Liver (tissue), 9 donors: Measurements from ENCODE around the gene TMEM79. TPM values are rescaled to one million over a fixed set of nuclear protein-coding genes. Genes with fewer than 3 reads are reported as not detected.

Experiments used
- DNase-seq: peaks from one replicate; pipeline ENCODE4 v3.0.0-alpha.2; 2017; ENCODE audit warnings: low spot score
- H3K27ac ChIP-seq, 2 donors: one replicate each; pipeline ENCODE4 v1.7.0; 2013; ENCODE audit warnings: inconsistent platforms in 2 of 2, low read length in 2 of 2, control low read depth in 1 of 2, low read depth in 1 of 2, mild to moderate bottlenecking in 1 of 2
- H3K27me3 ChIP-seq, 4 donors: one replicate each; pipeline versions ENCODE4 v1.6.1 to v1.7.0; 2013; ENCODE audit warnings: low read length in 3 of 4, inconsistent platforms in 1 of 4, mild to moderate bottlenecking in 1 of 4, moderate library complexity in 1 of 4; ENCODE audit not compliant: control insufficient read depth in 4 of 4, insufficient read depth in 4 of 4
- H3K36me3 ChIP-seq, 4 donors: one replicate each; pipeline versions ENCODE4 v1.6.1 to v1.7.0; 2013; ENCODE audit warnings: low read length in 3 of 4, mild to moderate bottlenecking in 3 of 4, low read depth in 1 of 4, moderate library complexity in 1 of 4; ENCODE audit not compliant: control insufficient read depth in 4 of 4, insufficient read depth in 3 of 4
- H3K4me1 ChIP-seq, 4 donors: one replicate each; pipeline versions ENCODE4 v1.6.1 to v1.7.0; 2013; ENCODE audit warnings: low read length in 3 of 4, mild to moderate bottlenecking in 3 of 4, moderate library complexity in 1 of 4; ENCODE audit not compliant: control insufficient read depth in 4 of 4, insufficient read depth in 4 of 4
- H3K4me3 ChIP-seq, 3 donors: one replicate each; pipeline versions ENCODE4 v1.6.1 to v1.7.0; 2013; ENCODE audit warnings: low read length in 3 of 3, control low read depth in 1 of 3, low read depth in 1 of 3, mild to moderate bottlenecking in 1 of 3
- H3K9ac ChIP-seq, 2 donors: one replicate each; pipeline ENCODE4 v1.7.0; 2013; ENCODE audit warnings: low read length in 2 of 2, mild to moderate bottlenecking in 2 of 2, moderate library complexity in 2 of 2, control low read depth in 1 of 2, low read depth in 1 of 2
- H3K9me3 ChIP-seq, 4 donors: one replicate each; pipeline versions ENCODE4 v1.6.1 to v1.7.0; 2013; ENCODE audit warnings: low read length in 3 of 4; ENCODE audit not compliant: control insufficient read depth in 4 of 4
- ATF3 ChIP-seq: IDR thresholded peaks from 2 replicates; pipeline ENCODE4 v1.6.1; 2016; ENCODE audit warnings: antibody characterized with exemption
- CTCF ChIP-seq: fragments of 150-350 bp; IDR thresholded peaks from 2 replicates; pipeline ENCODE4 v1.5.1; 2017; ENCODE audit warnings: improper control_type of control experiment, low read depth, low read length; ENCODE audit not compliant: missing input control
- EGR1 ChIP-seq, 2 donors: IDR thresholded peaks; 2 replicates each; pipeline ENCODE4 v1.6.1; 2016 to 2018; ENCODE audit warnings: antibody characterized with exemption in 2 of 2, low read depth in 2 of 2
- FOXA1 ChIP-seq: IDR thresholded peaks from 2 replicates; pipeline ENCODE4 v1.6.1; 2016; ENCODE audit warnings: antibody characterized with exemption
- FOXA2 ChIP-seq: IDR thresholded peaks from 2 replicates; pipeline ENCODE4 v1.6.1; 2016; ENCODE audit warnings: antibody characterized with exemption
- GABPA ChIP-seq, 2 donors: IDR thresholded peaks in 1 of 2; conservative IDR thresholded peaks in 1 of 2; 2 replicates each; pipeline ENCODE4 v1.6.1; 2016; ENCODE audit warnings: antibody characterized with exemption in 2 of 2, mild to moderate bottlenecking in 1 of 2, moderate library complexity in 1 of 2
- HNF4A ChIP-seq, 2 donors: conservative IDR thresholded peaks; 2 replicates each; pipeline ENCODE4 v1.6.1; 2016; ENCODE audit warnings: antibody characterized with exemption in 2 of 2, mild to moderate bottlenecking in 2 of 2
- HNF4G ChIP-seq: IDR thresholded peaks from 2 replicates; pipeline ENCODE4 v1.6.1; 2016; ENCODE audit warnings: antibody characterized with exemption
- JUND ChIP-seq, 2 donors: IDR thresholded peaks; 2 replicates each; pipeline ENCODE4 v1.6.1; 2016; ENCODE audit warnings: antibody characterized with exemption in 2 of 2
- MAX ChIP-seq: IDR thresholded peaks from 2 replicates; pipeline ENCODE4 v1.6.1; 2016; ENCODE audit warnings: antibody characterized with exemption
- NR2F2 ChIP-seq: IDR thresholded peaks from 2 replicates; pipeline ENCODE4 v1.6.1; 2016; ENCODE audit warnings: antibody characterized with exemption
- RAD21 ChIP-seq, 2 donors: IDR thresholded peaks; 2 replicates each; pipeline ENCODE4 v1.6.1; 2016; ENCODE audit warnings: antibody characterized with exemption in 2 of 2, mild to moderate bottlenecking in 2 of 2
- REST ChIP-seq: IDR thresholded peaks from 2 replicates; pipeline ENCODE4 v1.6.1; 2016; ENCODE audit warnings: antibody characterized with exemption, mild to moderate bottlenecking
- RXRA ChIP-seq, 2 donors: IDR thresholded peaks; 2 replicates each; pipeline ENCODE4 v1.6.1; 2017 to 2018; ENCODE audit warnings: antibody characterized with exemption in 2 of 2, mild to moderate bottlenecking in 1 of 2
- SP1 ChIP-seq: IDR thresholded peaks from 2 replicates; pipeline ENCODE4 v1.6.1; 2018; ENCODE audit warnings: antibody characterized with exemption, mild to moderate bottlenecking
- TAF1 ChIP-seq: conservative IDR thresholded peaks from 2 replicates; pipeline ENCODE4 v1.6.1; 2016; ENCODE audit warnings: antibody characterized with exemption, mild to moderate bottlenecking
- YY1 ChIP-seq: IDR thresholded peaks from 2 replicates; pipeline ENCODE4 v1.6.1; 2016; ENCODE audit warnings: antibody characterized with exemption, mild to moderate bottlenecking
- ZBTB33 ChIP-seq: IDR thresholded peaks from 2 replicates; pipeline ENCODE4 v1.6.1; 2016; ENCODE audit warnings: antibody characterized with exemption
- WGBS: extraction: QIAGEN DNeasy Blood & Tissue Kit; methylation state at CpG from one replicate; pipeline ENCODE4 v1.1.7; 2013; 5-methylcytosine and 5-hydroxymethylcytosine counted together
- polyA plus RNA-seq, 2 donors: library from polyadenylated mRNA; stranded (reverse) in 1 of 2; unstranded in 1 of 2; fragments of 200-250 nt in 1 of 2; fragments of >200 nt in 1 of 2; fragmentation: Nextera tagmentation in 1 of 2; extraction: Ambion mirVana in 1 of 2; gene quantifications; one replicate each; pipeline versions ENCODE4 v1.2.1 to v1.2.3, GENCODE V29; 2013 to 2015
- total RNA-seq, 2 donors: library from RNA; depleted of rRNA; stranded (reverse); fragments of >200 nt; gene quantifications; one replicate each; pipeline ENCODE4 v1.2.3, GENCODE V29; 2014
- donor health status: healthy.
- donor health status: healthy.
- donor health status: healthy.
- donor health status: healthy.
- donor health status: healthy.

Gene TMEM79
- total and polyA plus RNA-seq, 4 donors: 1.2 to 2.2 (median 1.6) TPM

- TF ChIP-seq JUND (IDR thresholded peaks at IDR 0.05) (no peak), ZBTB33 (no peak), HNF4A (conservative IDR thresholded peaks at IDR 0.05) (no peak), RAD21 (IDR thresholded peaks at IDR 0.05) (no peak), EGR1 (IDR thresholded peaks at IDR 0.05; ENCODE audit: low read depth in 2 of 2) (no peak)
Measured at GRCh38 chr1:156246241-156246780, 37.8 kb upstream of the TMEM79 start (continued).

GRCh38 chr1:156246781-156247459, 37.2 kb upstream of the TMEM79 start:
- no peak overlapping the region for H3K27ac ChIP-seq
- TF ChIP-seq HNF4G: no peak
- TF ChIP-seq FOXA2: no peak
- no peak for TF ChIP-seq ZBTB33
- no peak for TF ChIP-seq NR2F2
- TF ChIP-seq CTCF: no peak
- TF ChIP-seq RXRA (IDR thresholded peaks at IDR 0.05): no peak
- TF ChIP-seq MAX: no peak
- no peak for TF ChIP-seq FOXA1
- no peak for TF ChIP-seq YY1
- TF ChIP-seq EGR1 (IDR thresholded peaks at IDR 0.05; ENCODE audit: low read depth in 2 of 2): no peak
- no peak for TF ChIP-seq HNF4A (conservative IDR thresholded peaks at IDR 0.05)
- no peak for TF ChIP-seq ATF3
- no peak for TF ChIP-seq JUND (IDR thresholded peaks at IDR 0.05)
- no peak for TF ChIP-seq SP1
- no peak for TF ChIP-seq GABPA (IDR thresholded peaks at IDR 0.05 in 1 of 2, conservative IDR thresholded peaks at IDR 0.05 in 1 of 2)
- no peak for TF ChIP-seq TAF1
- no peak for TF ChIP-seq REST
- no peak for TF ChIP-seq RAD21 (IDR thresholded peaks at IDR 0.05)

More at GRCh38 chr1:156246781-156247459, 37.2 kb upstream of the TMEM79 start:
- no peaks in the 10 kb centered on the region for H3K9me3 ChIP-seq
- H3K36me3 ChIP-seq: peaks cover 5 to 38% (median 21%) of the 10 kb centered on the region in 4 donors
- 53% methylated on average over 16 of the region's 16 CpGs for WGBS
- no peak for DNase-seq
- H3K27me3 ChIP-seq: no peaks in the 10 kb centered on the region
- H3K9ac ChIP-seq: no peak overlapping the region
- peaks cover 4 to 17% (median 9%) of the 10 kb centered on the region in 4 donors for H3K4me1 ChIP-seq
- H3K4me3 ChIP-seq: no peak overlapping the region
